A549 treated with RU486 at 1 μM for 4 hours (cell line): ENCODE results near the gene EML5. TPM values are rescaled to one million over a fixed set of nuclear protein-coding genes. Genes with fewer than 3 reads are reported as not detected.

Source experiments
- total RNA-seq: library from RNA; stranded (reverse); fragments of 200-300 nt; extraction: Qiagen RNA extraction; gene quantifications from 5 replicates; pipeline ENCODE4 v1.2.3, GENCODE V29; 2022; ENCODE audit warnings: low read depth

Gene EML5
- 0.47 to 1.1 TPM (median 0.83 TPM) in 5 replicates for total RNA-seq

DNA sequence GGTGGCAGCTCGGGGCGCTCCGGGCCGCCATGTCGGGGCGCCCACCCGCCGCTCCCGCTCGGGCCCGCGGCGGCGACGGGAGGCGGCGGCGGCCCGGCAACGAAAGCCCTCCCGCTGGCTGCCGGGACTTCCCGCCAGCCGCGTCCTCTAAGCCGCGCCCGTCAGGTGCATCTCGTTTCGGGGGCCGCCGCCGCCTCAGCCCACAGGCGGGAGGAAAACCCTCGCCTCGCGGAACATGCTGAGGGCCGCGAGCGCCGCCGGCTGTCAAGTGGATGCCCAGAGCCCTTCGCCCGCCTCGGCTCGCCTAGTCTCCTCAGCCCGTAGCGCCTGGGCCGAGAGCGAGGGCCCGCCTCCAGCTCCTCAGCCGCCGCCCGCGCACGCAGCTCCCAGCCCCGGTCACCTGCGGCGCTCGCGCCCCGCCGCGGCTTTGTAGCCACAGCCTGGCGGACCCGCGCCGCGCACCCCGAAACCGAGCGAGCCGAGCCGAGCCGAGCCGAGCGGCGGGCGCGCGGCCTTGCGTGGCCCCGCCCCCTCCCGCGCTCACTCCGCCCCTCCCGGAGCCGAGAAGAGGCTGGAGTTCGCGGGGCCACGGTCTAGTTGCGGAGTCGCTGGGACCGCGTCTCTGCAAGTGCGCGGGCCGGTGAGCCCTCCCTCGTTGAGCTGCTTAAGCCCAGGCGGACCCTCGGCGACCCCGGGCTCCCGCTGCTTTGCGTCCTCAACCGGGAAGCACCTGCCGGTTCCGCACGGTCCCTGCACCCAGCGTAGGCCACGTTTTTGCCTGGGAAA is at the start of gene EML5:
TSS of gene EML5 (minus strand) at position 481 of the 786 bp plus-strand sequence. CDS start at position 31, 450 bp downstream.

DNA sequence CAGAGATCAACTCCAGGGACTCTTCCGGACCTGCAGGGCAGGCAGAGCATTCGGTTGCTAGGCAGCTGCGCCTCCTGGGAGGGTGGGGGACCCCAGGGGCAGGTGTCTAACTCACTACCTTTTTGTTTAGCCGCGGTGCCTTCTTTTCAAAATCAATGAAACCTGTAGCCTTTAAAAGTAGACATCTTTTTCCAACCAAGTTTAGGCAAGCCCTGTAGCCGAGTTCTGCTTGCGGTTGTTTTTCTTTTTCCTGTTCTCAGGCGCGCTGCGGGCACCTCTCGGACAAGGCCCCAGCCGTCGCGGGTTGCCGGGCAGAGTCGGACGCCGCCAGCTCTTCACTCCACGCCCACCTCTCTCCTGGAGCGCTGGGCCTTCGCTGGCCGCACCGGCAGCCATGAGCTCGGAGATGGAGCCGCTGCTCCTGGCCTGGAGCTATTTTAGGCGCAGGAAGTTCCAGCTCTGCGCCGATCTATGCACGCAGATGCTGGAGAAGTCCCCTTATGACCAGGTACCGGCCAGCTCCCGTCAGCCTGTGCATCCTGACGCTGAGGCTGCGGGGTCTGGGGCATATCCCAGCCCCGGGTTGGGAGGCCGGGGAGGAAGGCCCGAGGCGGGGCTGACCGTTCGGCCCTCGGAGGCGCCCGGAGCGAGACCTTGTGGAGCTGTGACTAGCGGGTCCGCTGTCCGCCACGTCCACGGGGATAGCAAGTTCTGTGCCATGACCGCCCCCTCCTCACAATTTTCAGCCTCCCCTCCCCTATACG is 31.7 kb upstream of the EML5 start, which contains the start of gene TTC8:
TSS of gene TTC8 (plus strand) at position 338 of the 764 bp plus-strand sequence. CDS start at position 395, 57 bp downstream.

DNA sequence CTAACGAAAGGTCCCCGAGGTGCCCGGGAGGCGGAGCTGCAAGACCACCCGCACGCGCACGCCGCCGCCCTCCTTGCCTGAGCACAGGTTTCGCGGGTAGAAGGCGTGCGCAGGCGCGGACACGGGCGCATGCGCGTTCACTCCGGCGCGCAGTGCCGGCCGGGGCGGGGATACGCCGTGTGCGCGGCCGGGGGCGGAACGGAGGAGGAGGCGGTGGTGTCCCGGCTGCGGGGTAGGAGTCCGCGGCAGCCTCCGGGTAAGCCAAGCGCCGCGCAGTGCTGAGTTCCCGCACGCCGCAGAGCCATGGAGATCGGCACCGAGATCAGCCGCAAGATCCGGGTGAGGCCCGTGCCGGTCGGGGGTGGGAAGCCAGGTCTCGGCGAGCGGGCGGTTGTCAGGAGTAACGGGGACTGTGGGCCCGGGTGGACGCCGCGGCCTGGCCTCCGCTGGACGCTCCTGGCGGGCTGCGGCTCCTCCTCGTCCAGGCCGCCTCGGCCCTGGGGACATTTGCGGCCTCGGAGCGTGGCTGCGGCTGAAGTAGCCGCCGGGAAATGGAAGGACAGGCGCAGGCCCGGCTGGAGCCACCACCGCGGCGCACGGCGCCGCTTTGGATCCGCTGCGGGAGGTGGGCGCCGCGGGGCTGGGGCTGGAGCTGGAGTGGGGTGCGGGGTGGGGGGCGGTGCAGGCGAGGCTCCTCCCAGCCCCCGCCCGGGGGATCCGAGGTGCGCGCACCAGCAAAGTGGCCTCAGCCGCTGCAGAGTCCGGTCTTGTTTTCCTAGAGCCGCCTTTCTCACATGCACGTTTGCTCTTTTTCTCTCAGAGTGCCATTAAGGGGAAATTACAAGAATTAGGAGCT is 229.7 kb downstream of the EML5 start, which contains the start of gene ZC3H14:
TSS of gene ZC3H14 (plus strand) at position 207 of the 856 bp plus-strand sequence. CDS start at position 304, 97 bp downstream.

Other genes starting within 250 kb of the EML5 start
- gene PTPN21, start 237.9 kb downstream of the EML5 start, total RNA-seq: 6.0 to 9.1 TPM (median 8.0 TPM) in 5 replicates
- gene ZC3H14, start 229.9 kb downstream of the EML5 start, total RNA-seq: 58.6 to 66.5 TPM (median 64.9 TPM) in 5 replicates
- gene TTC8, start 31.7 kb upstream of the EML5 start, total RNA-seq: 37.7 to 51.9 TPM (median 45.8 TPM) in 5 replicates